Measurements from ENCODE around the gene HS1BP3. TPM values are rescaled to one million over a fixed set of nuclear protein-coding genes. Genes with fewer than 3 reads are reported as not detected.

HS1BP3 gene
- total and polyA plus RNA-seq, 2 experiments from 2014 or later = 10.5 to 10.6 TPM

DNA sequence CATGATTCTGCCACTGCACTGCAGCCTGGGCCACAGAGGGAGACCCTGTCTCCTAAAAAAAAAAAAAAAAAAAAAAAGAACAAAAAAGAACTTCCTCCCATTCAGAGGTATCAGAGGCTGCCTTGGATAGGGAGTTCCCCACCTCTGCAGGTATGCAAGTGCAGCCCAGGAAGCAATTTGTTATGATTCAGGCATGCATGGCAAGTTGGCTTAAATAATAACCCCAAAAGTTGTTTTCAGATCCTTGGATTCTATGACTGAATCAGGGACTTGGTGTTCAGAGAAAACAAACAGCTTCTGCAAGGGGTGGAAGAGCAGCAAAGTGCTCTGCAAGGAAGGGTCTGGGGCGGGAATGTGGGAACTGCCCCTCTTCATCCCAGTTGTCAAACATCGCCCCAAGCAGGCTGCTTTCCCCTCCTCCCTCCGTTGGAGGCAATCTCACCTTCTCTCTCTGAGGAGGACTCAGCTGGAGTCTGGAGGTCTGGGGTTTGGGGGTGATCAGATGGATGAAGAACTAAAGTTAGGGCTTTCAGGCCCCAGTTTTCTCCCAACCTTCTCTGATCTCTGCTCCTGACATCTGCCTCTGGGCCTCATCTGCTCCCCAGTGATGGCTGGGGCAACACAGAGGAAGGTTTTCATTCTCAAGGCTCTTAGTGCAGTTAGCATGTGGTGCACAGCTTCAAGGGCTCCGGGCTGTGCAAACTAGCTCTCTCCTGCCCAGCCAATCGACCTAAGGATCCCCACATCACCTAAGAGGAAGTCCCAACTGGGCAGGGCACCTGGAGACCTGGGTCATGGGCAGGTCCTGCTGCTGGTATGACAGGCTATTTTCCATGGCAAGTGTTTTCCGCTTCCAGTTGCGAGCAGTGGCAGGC lies 12.5 kb upstream of the HS1BP3 start:
- Histone ChIP-seq H3K4me3 (no peak overlapping the region), H3K36me3 (ENCODE audit: low read depth) (no peaks in the 10 kb centered on the region), H3K27ac (no peak overlapping the region), H3K9me3 (ENCODE audit: low read depth) (no peaks in the 10 kb centered on the region), H3K4me1 (ENCODE audit: insufficient read depth) (peaks cover 8% of the 10 kb centered on the region; the same call in 1 of the 2 replicates), H3K79me2 (ENCODE audit: insufficient read depth) (no peaks in the 10 kb centered on the region), H3K9me2 (ENCODE audit: insufficient read depth) (no peaks in the 10 kb centered on the region), H2AFZ (no peak overlapping the region), H3F3A (ENCODE audit: insufficient read depth) (0 out of 2 replicates have a peak, but pooled peaks cover 4% of the 10 kb centered on the region), H4K20me1 (ENCODE audit: insufficient read depth) (no peaks in the 10 kb centered on the region), H3K9ac (no peak overlapping the region), H3K27me3 (replicated peaks; ENCODE audit: insufficient read depth) (peaks cover 77% of the 10 kb centered on the region), H3K4me2 (ENCODE audit: unreplicated experiment) (no peak overlapping the region)
- TF ChIP-seq EZH2phosphoT487 (IDR thresholded peaks at IDR 0.05; ENCODE audit: insufficient read depth, low read depth) = no peak
- no peak for TF ChIP-seq EZH2 (IDR thresholded peaks at IDR 0.05; ENCODE audit: insufficient read depth, poor library complexity, severe bottlenecking)
- 50% methylated on average over 7 of the region's 7 CpGs for WGBS, 2 experiments (ENCODE audit: low coverage in 1 of 2, low lambda C conversion rate in 2 of 2, missing lambda C conversion rate in 2 of 2)
- DNase-seq = no peak
- in situ Hi-C loops (cut with MboI) = loop anchor here (5.0 kb wide), 1 partner anchor 309 kb away; no protein-coding TSS in a partner anchor

DNA sequence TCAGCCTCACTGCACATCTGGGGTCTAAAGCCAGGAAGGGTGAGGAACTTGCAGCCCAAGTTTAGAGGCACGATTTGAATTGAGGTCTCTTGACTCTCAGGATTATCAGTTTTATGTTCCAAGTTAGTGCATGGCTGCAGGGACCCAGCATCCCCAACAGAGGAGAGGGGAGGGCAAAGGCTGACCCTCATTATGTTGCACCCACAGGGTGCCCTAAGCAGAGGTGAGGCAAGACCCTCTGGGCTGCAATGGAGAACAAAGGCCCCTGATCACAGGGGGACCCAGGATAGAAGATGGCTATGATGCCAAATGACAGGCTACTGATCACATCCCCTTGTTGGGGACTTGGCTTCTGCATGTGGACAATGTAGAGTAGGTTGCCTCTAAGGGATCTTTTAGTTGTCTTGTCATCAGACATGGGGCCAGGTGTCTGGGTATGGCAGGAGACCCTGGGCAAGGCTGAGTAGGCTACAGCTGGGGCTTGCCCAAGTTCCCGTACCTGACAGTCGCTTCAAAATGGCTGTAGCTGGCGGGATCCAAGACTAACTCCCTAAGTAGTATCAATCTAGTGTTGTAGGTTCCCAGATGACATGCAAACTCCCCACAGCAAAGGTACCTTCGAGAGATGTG lies 11.5 kb upstream of the HS1BP3 start:
- no peaks in the 10 kb centered on the region for H3K9me2 ChIP-seq (ENCODE audit: insufficient read depth)
- 0 out of 2 replicates have a peak, but pooled peaks cover 4% of the 10 kb centered on the region for H3F3A ChIP-seq (ENCODE audit: insufficient read depth)
- no peaks in the 10 kb centered on the region for H3K36me3 ChIP-seq (ENCODE audit: low read depth)
- no peaks in the 10 kb centered on the region for H3K79me2 ChIP-seq (ENCODE audit: insufficient read depth)
- no peak overlapping the region for H3K9ac ChIP-seq
- peaks cover 8% of the 10 kb centered on the region; the same call in 1 of the 2 replicates for H3K4me1 ChIP-seq (ENCODE audit: insufficient read depth)
- in situ Hi-C loops (cut with MboI) = loop anchor here (5.0 kb wide), 1 partner anchor 310 kb away; no protein-coding TSS in a partner anchor
- no peak overlapping the region for H2AFZ ChIP-seq
- H4K20me1 ChIP-seq (ENCODE audit: insufficient read depth) = no peaks in the 10 kb centered on the region
- no peak for DNase-seq
- no peak overlapping the region for H3K4me3 ChIP-seq
- WGBS, 2 experiments (ENCODE audit: low coverage in 1 of 2, low lambda C conversion rate in 2 of 2, missing lambda C conversion rate in 2 of 2) = 58 to 61% methylated on average over 5 of the region's 5 CpGs
- H3K9me3 ChIP-seq (ENCODE audit: low read depth) = no peaks in the 10 kb centered on the region
- H3K27me3 ChIP-seq (replicated peaks; ENCODE audit: insufficient read depth) = peaks cover 67% of the 10 kb centered on the region
- H3K4me2 ChIP-seq (ENCODE audit: unreplicated experiment) = no peak overlapping the region
- no peak overlapping the region for H3K27ac ChIP-seq
- TF ChIP-seq EZH2 (IDR thresholded peaks at IDR 0.05; ENCODE audit: insufficient read depth, poor library complexity, severe bottlenecking) (no peak), EZH2phosphoT487 (IDR thresholded peaks at IDR 0.05; ENCODE audit: insufficient read depth, low read depth) (no peak)

DNA sequence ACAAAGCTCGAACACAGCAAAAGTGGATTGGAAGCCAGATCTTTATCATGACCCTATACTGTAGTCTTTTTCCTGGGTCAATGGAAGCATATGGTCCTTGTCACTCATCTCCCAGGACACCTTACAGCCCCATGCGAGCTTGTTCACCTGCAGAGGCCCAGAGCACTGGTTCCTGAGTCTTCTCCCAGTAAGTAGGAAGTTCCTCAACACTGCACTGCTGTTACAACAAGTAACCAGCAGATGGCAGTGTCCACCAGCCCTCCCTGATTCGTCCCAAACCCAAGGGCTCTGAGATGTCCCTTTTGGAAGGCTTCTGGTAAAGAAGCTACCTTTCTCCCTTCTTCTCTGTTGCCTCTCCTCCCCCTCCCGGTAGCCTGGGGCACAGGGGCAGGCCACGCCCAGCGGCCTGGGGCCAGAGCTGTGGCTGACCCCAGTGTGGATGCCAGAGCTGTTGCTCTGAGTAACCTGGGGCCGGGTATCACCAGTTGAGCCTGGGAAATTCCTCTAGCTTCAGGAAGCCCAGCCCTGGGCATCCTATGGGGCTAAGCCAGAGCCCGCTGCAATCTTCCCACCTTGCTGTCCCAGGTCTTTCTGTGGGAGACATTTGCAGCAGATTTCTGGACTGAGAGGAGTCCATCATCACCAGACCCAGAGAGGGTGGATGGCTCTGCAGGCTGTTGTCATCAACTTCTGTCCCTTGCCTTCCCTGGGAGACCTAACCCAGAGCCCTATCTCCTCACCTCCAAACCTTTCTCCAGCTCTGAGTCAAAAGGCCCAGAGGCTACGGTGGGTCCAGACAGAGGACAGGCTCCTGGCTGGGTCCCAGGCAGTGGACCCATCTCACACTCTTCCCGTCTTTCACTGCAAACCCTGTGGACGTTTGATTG lies 10.8 kb upstream of the HS1BP3 start:
- Histone ChIP-seq H3K4me1 (ENCODE audit: insufficient read depth) (peaks cover 8% of the 10 kb centered on the region; the same call in 1 of the 2 replicates), H3K9me2 (ENCODE audit: insufficient read depth) (no peaks in the 10 kb centered on the region), H3K36me3 (ENCODE audit: low read depth) (no peaks in the 10 kb centered on the region), H3K9ac (no peak overlapping the region), H3K4me3 (no peak overlapping the region), H4K20me1 (ENCODE audit: insufficient read depth) (no peaks in the 10 kb centered on the region), H3K4me2 (ENCODE audit: unreplicated experiment) (no peak overlapping the region), H3K79me2 (ENCODE audit: insufficient read depth) (no peaks in the 10 kb centered on the region), H3K27ac (no peak overlapping the region), H2AFZ (peak overlapping the region; percentile 28; the same call in 1 of the 2 replicates), H3K9me3 (ENCODE audit: low read depth) (no peaks in the 10 kb centered on the region), H3K27me3 (replicated peaks; ENCODE audit: insufficient read depth) (peaks cover 70% of the 10 kb centered on the region), H3F3A (ENCODE audit: insufficient read depth) (0 out of 2 replicates have a peak, but pooled peaks cover 4% of the 10 kb centered on the region)
- peak; percentile 80 for DNase-seq
- in situ Hi-C loops (cut with MboI) = loop anchor here (5.0 kb wide), 1 partner anchor 311 kb away; no protein-coding TSS in a partner anchor
- 23 to 25% methylated on average over 11 of the region's 11 CpGs for WGBS, 2 experiments (ENCODE audit: low coverage in 1 of 2, low lambda C conversion rate in 2 of 2, missing lambda C conversion rate in 2 of 2)
- no peak for TF ChIP-seq EZH2phosphoT487 (IDR thresholded peaks at IDR 0.05; ENCODE audit: insufficient read depth, low read depth)
- TF ChIP-seq EZH2 (IDR thresholded peaks at IDR 0.05; ENCODE audit: insufficient read depth, poor library complexity, severe bottlenecking) = no peak

Data from GM23248 (cell line).